HCT116 (cell line): ENCODE results near the gene LCOR. TPM values are rescaled to one million over a fixed set of nuclear protein-coding genes. Genes with fewer than 3 reads are reported as not detected.

Experiments
- ATAC-seq: fragments of 200-7000 bp; cut with Tn5 transposase; 2 replicates; pipeline ENCODE4 v1.9.1; 2020; ENCODE audit warnings: mild to moderate bottlenecking, moderate library complexity
- BruUV-seq: library from RNA; stranded (reverse); fragments of 400-500 nt; replicated peaks from 2 replicates; lab custom pipeline; 2021; lab: Mats Ljungman, UMichigan
- CTCF ChIA-PET: fragments of 300-600 bp; sonication (Branson Sonifier 250); formaldehyde crosslinking; loops from one replicate; lab custom pipeline; 2021; ENCODE audit warnings: antibody characterized with exemption; lab: Charles Lee
- POLR2A ChIA-PET: fragments of 300-600, 350-600 bp; sonication (Branson Sonifier 250); formaldehyde crosslinking; loops from one replicate; lab custom pipeline; 2021; ENCODE audit warnings: antibody characterized with exemption; lab: Charles Lee
- RAD21 ChIA-PET, 2 experiments: fragments of 300-600 bp; sonication (Branson Sonifier 250); formaldehyde crosslinking; loops; one replicate each; lab custom pipeline; 2023; ENCODE audit warnings: low total read pairs in 2 of 2; ENCODE audit not compliant: uncharacterized antibody in 2 of 2, unreplicated experiment in 2 of 2, low non-redundant PET in 1 of 2; lab: Charles Lee
- DNase-seq: peaks from one replicate; pipeline ENCODE4 v3.0.0-alpha.2; 2010; ENCODE audit warnings: low read depth, low spot score
- H2AFZ ChIP-seq: fragments of 200-600 bp; shearing (Covaris generic), sonication (generic); 2 replicates; pipeline ENCODE4 v1.6.1; 2017; ENCODE audit warnings: low read depth, mixed run types, mixed read lengths, antibody characterized with exemption, low read length; ENCODE audit not compliant: poor library complexity, severe bottlenecking
- H3K27ac ChIP-seq: 2 replicates; pipeline ENCODE4 v1.5.1; 2012; ENCODE audit warnings: low read depth, low read length
- H3K27me3 ChIP-seq: fragments of 200-600 bp; sonication (generic); 2 replicates; pipeline ENCODE4 v1.6.1; 2016; ENCODE audit warnings: mixed run types, low read length, mixed read lengths; ENCODE audit not compliant: insufficient read depth
- H3K36me3 ChIP-seq, 2 experiments: fragments of 200-500 bp in 1 of 2; fragments of 200-600 bp in 1 of 2; sonication (Bioruptor generic) in 1 of 2; sonication (generic) in 1 of 2; 2 replicates each; pipeline versions ENCODE4 v1.5.1 to v1.6.1; 2014 to 2016; ENCODE audit warnings: low read length in 2 of 2, inconsistent platforms in 1 of 2, mixed read lengths in 1 of 2, mixed run types in 1 of 2; ENCODE audit not compliant: insufficient read depth in 2 of 2, control insufficient read depth in 1 of 2
- H3K4me1 ChIP-seq, 2 experiments: fragments of 200-600 bp in 1 of 2; sonication (generic) in 1 of 2; 2 replicates each; pipeline versions ENCODE4 v1.5.1 to v1.6.1; 2012 to 2017; ENCODE audit warnings: low read length in 2 of 2, inconsistent platforms in 1 of 2, mild to moderate bottlenecking in 1 of 2, mixed read lengths in 1 of 2, mixed run types in 1 of 2, moderate library complexity in 1 of 2; ENCODE audit not compliant: insufficient read depth in 2 of 2, control insufficient read depth in 1 of 2
- H3K4me2 ChIP-seq: fragments of 200-600 bp; sonication (generic); 2 replicates; pipeline ENCODE4 v1.6.1; 2017; ENCODE audit warnings: mixed run types, low read length, mixed read lengths
- H3K4me3 ChIP-seq, 2 experiments: fragments of 200-600 bp in 1 of 2; sonication (generic) in 1 of 2; replicated peaks in 1 of 2; 2 replicates each; pipeline ENCODE4 v1.5.1; 2011 to 2016; ENCODE audit warnings: low read length in 2 of 2, control low read depth in 1 of 2, low read depth in 1 of 2, mild to moderate bottlenecking in 1 of 2, mixed read lengths in 1 of 2, mixed run types in 1 of 2
- H3K79me2 ChIP-seq: fragments of 200-600 bp; sonication (generic); 2 replicates; pipeline ENCODE4 v1.6.1; 2017; ENCODE audit warnings: mild to moderate bottlenecking, mixed run types, low read length, moderate library complexity, mixed read lengths; ENCODE audit not compliant: insufficient read depth
- H3K9ac ChIP-seq: fragments of 200-600 bp; sonication (generic); 2 replicates; pipeline ENCODE4 v1.6.1; 2016; ENCODE audit warnings: low read length, mixed read lengths
- H3K9me2 ChIP-seq: fragments of 200-600 bp; sonication (generic), shearing (Covaris generic); 2 replicates; pipeline ENCODE4 v1.6.1; 2017; ENCODE audit warnings: mixed run types, mild to moderate bottlenecking, moderate library complexity; ENCODE audit not compliant: insufficient read depth
- H3K9me3 ChIP-seq, 2 experiments: fragments of 200-500 bp in 1 of 2; fragments of 200-600 bp in 1 of 2; sonication (Bioruptor generic) in 1 of 2; sonication (generic) in 1 of 2; 2 replicates each; pipeline ENCODE4 v1.6.1; 2014 to 2017; ENCODE audit warnings: low read length in 2 of 2, mixed read lengths in 2 of 2, inconsistent platforms in 1 of 2, low read depth in 1 of 2, mild to moderate bottlenecking in 1 of 2, mixed run types in 1 of 2, moderate library complexity in 1 of 2; ENCODE audit not compliant: control insufficient read depth in 1 of 2, insufficient read depth in 1 of 2
- H4K20me1 ChIP-seq: fragments of 200-600 bp; sonication (generic), shearing (Covaris generic); 2 replicates; pipeline ENCODE4 v1.6.1; 2017; ENCODE audit warnings: mixed run types, mild to moderate bottlenecking, moderate library complexity; ENCODE audit not compliant: insufficient read depth
- ATF3 ChIP-seq: IDR thresholded peaks from 2 replicates; pipeline ENCODE4 v1.6.1; 2012
- CTCF ChIP-seq, 3 experiments: fragments of 200-600 bp in 1 of 3; sonication (generic) in 1 of 3; IDR thresholded peaks in 2 of 3; conservative IDR thresholded peaks in 1 of 3; 2 replicates each; pipeline ENCODE4 v1.5.1; 2012 to 2017; ENCODE audit warnings: low read depth in 2 of 3, low read length in 2 of 3, antibody characterized with exemption in 1 of 3, borderline replicate concordance in 1 of 3, control low read depth in 1 of 3, mild to moderate bottlenecking in 1 of 3, mixed read lengths in 1 of 3, mixed run types in 1 of 3, moderate library complexity in 1 of 3; ENCODE audit not compliant: insufficient read depth in 1 of 3
- EGR1 ChIP-seq: IDR thresholded peaks from 2 replicates; pipeline ENCODE4 v1.6.1; 2012; ENCODE audit warnings: low read depth
- JUND ChIP-seq: IDR thresholded peaks from 2 replicates; pipeline ENCODE4 v1.6.1; 2012
- MAX ChIP-seq: IDR thresholded peaks from 2 replicates; pipeline ENCODE4 v1.6.1; 2012
- POLR2AphosphoS5 ChIP-seq: IDR thresholded peaks from 2 replicates; pipeline ENCODE4 v1.6.1; 2011; ENCODE audit warnings: mild to moderate bottlenecking, low read depth, low read length, moderate library complexity
- RAD21 ChIP-seq: IDR thresholded peaks from 2 replicates; pipeline ENCODE4 v1.6.1; 2012; ENCODE audit warnings: low read depth, mild to moderate bottlenecking
- REST ChIP-seq: IDR thresholded peaks from 2 replicates; pipeline ENCODE4 v1.6.1; 2012; ENCODE audit warnings: low read depth
- SIN3A ChIP-seq: IDR thresholded peaks from 2 replicates; pipeline ENCODE4 v1.6.1; 2012; ENCODE audit warnings: low read depth
- SP1 ChIP-seq: IDR thresholded peaks from 2 replicates; pipeline ENCODE4 v1.6.1; 2012; ENCODE audit warnings: low read depth
- SRF ChIP-seq: IDR thresholded peaks from 2 replicates; pipeline ENCODE4 v1.6.1; 2012; ENCODE audit warnings: low read depth
- intact Hi-C: fragments of 100-400 bp; cut with micrococcal nuclease; formaldehyde crosslinking; loops from 2 replicates; pipeline ENCODE4 v1.10.0; 2022
- total RNA-seq: library from RNA; stranded (reverse); gene quantifications from one replicate; pipeline ENCODE4 v1.2.1, GENCODE V29; 2021; ENCODE audit not compliant: unreplicated experiment

The LCOR gene
- total RNA-seq, 1 experiment from 2014 or later, result 59.9 TPM

GRCh38 chr10:96975136-96975535 is 143.0 kb downstream of the LCOR start:
- DNase-seq (no peak), ATAC-seq (no peak)
- TF ChIP-seq EGR1 (no peak), SP1 (no peak), POLR2AphosphoS5 (no peak), JUND (no peak), CTCF (IDR thresholded peaks at IDR 0.05 in 2 of 3, conservative IDR thresholded peaks at IDR 0.05 in 1 of 3; ENCODE audit: borderline replicate concordance in 1 of 3, insufficient read depth in 1 of 3, low read depth in 2 of 3, low read length in 2 of 3) (no peak)
- no peaks in the 10 kb centered on the region for H3K27me3 ChIP-seq
- no peak overlapping the region for H3K4me3 ChIP-seq
- POLR2A ChIA-PET, result interaction anchor here (0.7 kb wide), 1 partner anchor 9 kb away, joined by 4 read pairs; no protein-coding TSS in a partner anchor
- H3K9me2 ChIP-seq, result no peaks in the 10 kb centered on the region
- no peak overlapping the region for H3K27ac ChIP-seq
- intact Hi-C loops, result no loop called here
- RAD21 ChIA-PET, result no interaction called here
- no TSS peak for BruUV-seq
- H4K20me1 ChIP-seq, result no peaks in the 10 kb centered on the region
- H2AFZ ChIP-seq, result no peak overlapping the region
- H3K9ac ChIP-seq, result no peak overlapping the region
- H3K9me3 ChIP-seq, result no peaks in the 10 kb centered on the region
- no peak overlapping the region for H3K4me2 ChIP-seq
- H3K79me2 ChIP-seq, result no peaks in the 10 kb centered on the region
- CTCF ChIA-PET, result interaction anchor here (1.3 kb wide), 1 partner anchor 50 kb away, joined by 4 read pairs; no protein-coding TSS in a partner anchor
- H3K36me3 ChIP-seq, result no peaks in the 10 kb centered on the region
- no peaks in the 10 kb centered on the region for H3K4me1 ChIP-seq

GRCh38 chr10:96978621-96979154 is 146.6 kb downstream of the LCOR start:
- TF ChIP-seq REST (no peak), SRF (no peak), ATF3 (no peak), SIN3A (no peak), MAX (no peak), RAD21 (no peak), SP1 (no peak), POLR2AphosphoS5 (no peak)
- H3K9me2 ChIP-seq, result no peaks in the 10 kb centered on the region
- H3K4me2 ChIP-seq, result no peak overlapping the region
- no peak overlapping the region for H3K27ac ChIP-seq
- ATAC-seq (no peak), DNase-seq (no peak)
- 0 out of 4 replicates have a peak, but pooled peaks cover 3 to 7% of the 10 kb centered on the region in 2 experiments for H3K36me3 ChIP-seq
- H3K79me2 ChIP-seq, result no peaks in the 10 kb centered on the region
- no peaks in the 10 kb centered on the region for H3K9me3 ChIP-seq
- H3K27me3 ChIP-seq, result no peaks in the 10 kb centered on the region
- H3K4me1 ChIP-seq, result no peaks in the 10 kb centered on the region
- intact Hi-C loops, result no loop called here
- H3K9ac ChIP-seq, result no peak overlapping the region
- POLR2A ChIA-PET, result no interaction called here
- H3K4me3 ChIP-seq, result no peak overlapping the region
- RAD21 ChIA-PET, result no interaction called here
- no peak overlapping the region for H2AFZ ChIP-seq
- no peaks in the 10 kb centered on the region for H4K20me1 ChIP-seq
- BruUV-seq, result no TSS peak
- CTCF ChIA-PET, result no interaction called here
